SH-SY5Y (cell line): Measurements from ENCODE around the gene CENPU.

Experiments used
- GATA2 ChIP-seq: IDR thresholded peaks from 2 replicates; pipeline ENCODE4 v1.6.1; 2011; ENCODE audit warnings: mild to moderate bottlenecking, low read depth, low read length
- GATA3 ChIP-seq: IDR thresholded peaks from 2 replicates; pipeline ENCODE4 v1.6.1; 2011; ENCODE audit warnings: low read depth, mild to moderate bottlenecking, low read length, moderate library complexity

DNA sequence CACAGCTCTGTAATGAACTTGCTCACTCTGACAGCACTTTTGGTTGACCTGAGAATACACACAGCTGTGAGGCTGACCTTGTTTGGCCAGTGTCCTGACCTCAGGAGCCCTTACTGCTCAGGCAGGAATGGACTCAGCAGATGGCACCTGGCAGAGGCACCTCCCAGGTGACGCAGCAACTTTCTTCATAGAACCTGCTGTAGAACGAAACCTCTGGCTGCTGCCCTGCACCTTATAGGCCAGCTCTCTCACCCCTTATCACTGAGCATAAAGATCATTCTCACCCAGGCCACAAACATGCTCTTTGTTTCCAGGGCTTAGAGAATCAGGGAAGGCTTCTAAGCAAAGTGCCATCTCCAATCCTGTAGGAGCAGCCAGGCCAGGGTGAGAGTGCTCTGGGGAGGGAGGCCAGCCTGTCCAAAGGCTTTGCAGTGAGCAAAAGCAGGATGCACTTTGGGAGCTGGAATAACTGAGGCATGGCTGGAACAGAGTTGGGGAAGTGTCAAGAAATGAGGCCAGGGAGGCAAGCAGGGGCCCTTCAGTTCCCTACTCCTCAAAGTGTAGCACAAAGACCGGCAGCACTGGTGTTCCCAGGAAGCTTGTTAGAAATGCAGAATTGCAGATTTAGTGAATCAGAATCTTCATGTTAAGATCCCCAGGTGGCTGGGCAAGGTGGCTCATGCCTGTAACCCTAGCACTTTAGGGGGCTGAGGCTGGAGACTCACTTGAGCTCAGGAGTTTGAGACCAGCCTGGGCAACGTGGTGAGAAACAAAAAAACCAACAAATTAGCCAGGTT, 13.3 kb upstream of the CENPU start:
- no peak for TF ChIP-seq GATA3
- no peak for TF ChIP-seq GATA2
